GM18520 (cell line): Measurements from ENCODE around the gene STAMBPL1.

Source experiments
- ATAC-seq: cut with Tn5 transposase; IDR thresholded peaks from one replicate; pipeline ENCODE4 v1.9.1; 2021; ENCODE audit not compliant: unreplicated experiment

Gene STAMBPL1

GRCh38 chr10:88890681-88891381 is 10.8 kb downstream of the STAMBPL1 start:
- ATAC-seq = no peak

- no peak for ATAC-seq
Measured at GRCh38 chr10:88892222-88892967, 12.3 kb downstream of the STAMBPL1 start.

GRCh38 chr10:88893611-88894010 is 13.6 kb downstream of the STAMBPL1 start:
- ATAC-seq = no peak

GRCh38 chr10:88895250-88895649 is 15.2 kb downstream of the STAMBPL1 start:
- ATAC-seq = no peak

GRCh38 chr10:88896372-88896993 is 16.4 kb downstream of the STAMBPL1 start:
- ATAC-seq = no peak

- no peak for ATAC-seq
Measured at GRCh38 chr10:88896994-88897853, 17.2 kb downstream of the STAMBPL1 start.

- no peak for ATAC-seq
Measured at GRCh38 chr10:88898727-88899126, 18.7 kb downstream of the STAMBPL1 start.

GRCh38 chr10:88899886-88900285 is 19.8 kb downstream of the STAMBPL1 start:
- ATAC-seq = no peak

GRCh38 chr10:88901206-88901983 is 21.4 kb downstream of the STAMBPL1 start:
- ATAC-seq = peak; percentile 77

GRCh38 chr10:88901984-88902789 is 22.1 kb downstream of the STAMBPL1 start:
- ATAC-seq = peak; percentile 30

GRCh38 chr10:88903715-88904114 is 23.7 kb downstream of the STAMBPL1 start:
- ATAC-seq = no peak

- no peak for ATAC-seq
Measured at GRCh38 chr10:88906921-88907320, 26.9 kb downstream of the STAMBPL1 start.

GRCh38 chr10:88908194-88908593 is 28.1 kb downstream of the STAMBPL1 start:
- ATAC-seq = no peak

GRCh38 chr10:88911116-88911515 is 31.1 kb downstream of the STAMBPL1 start:
- no peak for ATAC-seq

GRCh38 chr10:88911851-88912250 is 31.8 kb downstream of the STAMBPL1 start:
- ATAC-seq = no peak

- ATAC-seq = no peak
Measured at GRCh38 chr10:88913127-88913526, 33.1 kb downstream of the STAMBPL1 start.

GRCh38 chr10:88913788-88914187 is 33.7 kb downstream of the STAMBPL1 start:
- no peak for ATAC-seq

- no peak for ATAC-seq
Measured at GRCh38 chr10:88915781-88916180, 35.7 kb downstream of the STAMBPL1 start.

GRCh38 chr10:88916231-88916630 is 36.2 kb downstream of the STAMBPL1 start:
- ATAC-seq = no peak
